GM19238 (cell line): ENCODE results near the gene SORBS1.

Experiments used
- DNase-seq: peaks from one replicate; pipeline ENCODE4 v3.0.0; 2011; ENCODE audit warnings: low spot score; ENCODE audit not compliant: insufficient read length

Gene SORBS1

GRCh38 chr10:95277201-95277570 lies 284.0 kb downstream of the SORBS1 start:
- DNase-seq = no peak

GRCh38 chr10:95276367-95277200 lies 284.6 kb downstream of the SORBS1 start:
- no peak for DNase-seq

- DNase-seq = no peak
Observed at GRCh38 chr10:95275726-95276366, 285.3 kb downstream of the SORBS1 start.

- DNase-seq = no peak
Observed at GRCh38 chr10:95273393-95274312, 287.5 kb downstream of the SORBS1 start.

GRCh38 chr10:95268438-95268837 lies 292.7 kb downstream of the SORBS1 start:
- DNase-seq = no peak

- no peak for DNase-seq
Observed at GRCh38 chr10:95267251-95267650, 293.9 kb downstream of the SORBS1 start.

- DNase-seq = no peak
Observed at GRCh38 chr10:95266674-95267095, 294.5 kb downstream of the SORBS1 start.

- DNase-seq = no peak
Observed at GRCh38 chr10:95265572-95265971, 295.6 kb downstream of the SORBS1 start.

GRCh38 chr10:95264227-95265051 lies 296.7 kb downstream of the SORBS1 start:
- DNase-seq = no peak

GRCh38 chr10:95263864-95264226 lies 297.3 kb downstream of the SORBS1 start:
- no peak for DNase-seq

GRCh38 chr10:95262763-95263518 lies 298.2 kb downstream of the SORBS1 start:
- DNase-seq = no peak

GRCh38 chr10:95261926-95262325 lies 299.2 kb downstream of the SORBS1 start:
- no peak for DNase-seq
